Measurements from ENCODE around the gene DCTN1.
"Not testable (repeated sequence)": the region's sequence is repeated elsewhere in the genome, so short reads cannot be mapped to it uniquely, and the experiment has no call there.

DCTN1 gene

DNA sequence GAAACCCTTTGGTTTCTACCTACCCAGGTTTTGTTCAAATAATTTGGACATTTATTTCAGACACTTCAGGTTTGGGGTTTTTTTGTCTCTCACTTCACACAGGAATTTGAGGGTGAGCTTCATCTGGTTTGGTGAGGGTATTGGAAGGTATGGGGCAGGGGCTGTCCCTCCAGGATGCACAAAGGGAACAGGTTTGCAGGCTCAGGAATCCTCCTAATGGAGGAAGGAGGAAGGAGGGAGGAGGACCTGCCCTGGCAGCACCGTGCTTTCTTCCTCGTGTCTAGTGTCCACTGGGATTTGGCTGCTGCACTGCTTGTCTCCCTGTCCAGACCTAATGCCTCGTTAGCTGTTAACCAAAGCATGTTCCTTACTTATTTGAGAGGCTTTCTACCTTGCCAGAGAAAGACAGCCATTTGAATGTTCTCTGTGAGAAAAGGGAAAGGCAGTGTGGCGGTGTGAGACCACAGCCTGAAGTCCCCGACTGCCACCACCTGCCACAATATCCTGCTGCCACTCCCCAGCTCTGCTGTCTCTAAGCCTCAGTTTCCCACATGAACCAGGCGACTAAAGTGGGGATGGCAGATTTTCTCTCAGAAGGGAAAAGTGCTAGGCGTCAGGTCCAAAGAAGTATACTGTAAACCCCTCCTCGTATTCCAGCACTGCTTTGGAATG, 34.7 kb downstream of the DCTN1 start:
- H3K4me3 ChIP-seq (ENCODE audit: low read depth, low read length) = no peak overlapping the region
- DNase-seq (ENCODE audit: low read depth) = no peak
- TF ChIP-seq, protein P1, sequence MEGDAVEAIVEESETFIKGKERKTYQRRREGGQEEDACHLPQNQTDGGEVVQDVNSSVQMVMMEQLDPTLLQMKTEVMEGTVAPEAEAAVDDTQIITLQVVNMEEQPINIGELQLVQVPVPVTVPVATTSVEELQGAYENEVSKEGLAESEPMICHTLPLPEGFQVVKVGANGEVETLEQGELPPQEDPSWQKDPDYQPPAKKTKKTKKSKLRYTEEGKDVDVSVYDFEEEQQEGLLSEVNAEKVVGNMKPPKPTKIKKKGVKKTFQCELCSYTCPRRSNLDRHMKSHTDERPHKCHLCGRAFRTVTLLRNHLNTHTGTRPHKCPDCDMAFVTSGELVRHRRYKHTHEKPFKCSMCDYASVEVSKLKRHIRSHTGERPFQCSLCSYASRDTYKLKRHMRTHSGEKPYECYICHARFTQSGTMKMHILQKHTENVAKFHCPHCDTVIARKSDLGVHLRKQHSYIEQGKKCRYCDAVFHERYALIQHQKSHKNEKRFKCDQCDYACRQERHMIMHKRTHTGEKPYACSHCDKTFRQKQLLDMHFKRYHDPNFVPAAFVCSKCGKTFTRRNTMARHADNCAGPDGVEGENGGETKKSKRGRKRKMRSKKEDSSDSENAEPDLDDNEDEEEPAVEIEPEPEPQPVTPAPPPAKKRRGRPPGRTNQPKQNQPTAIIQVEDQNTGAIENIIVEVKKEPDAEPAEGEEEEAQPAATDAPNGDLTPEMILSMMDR (conservative IDR thresholded peaks at IDR 0.05; ENCODE audit: low read depth, low read length) = no peak

DNA sequence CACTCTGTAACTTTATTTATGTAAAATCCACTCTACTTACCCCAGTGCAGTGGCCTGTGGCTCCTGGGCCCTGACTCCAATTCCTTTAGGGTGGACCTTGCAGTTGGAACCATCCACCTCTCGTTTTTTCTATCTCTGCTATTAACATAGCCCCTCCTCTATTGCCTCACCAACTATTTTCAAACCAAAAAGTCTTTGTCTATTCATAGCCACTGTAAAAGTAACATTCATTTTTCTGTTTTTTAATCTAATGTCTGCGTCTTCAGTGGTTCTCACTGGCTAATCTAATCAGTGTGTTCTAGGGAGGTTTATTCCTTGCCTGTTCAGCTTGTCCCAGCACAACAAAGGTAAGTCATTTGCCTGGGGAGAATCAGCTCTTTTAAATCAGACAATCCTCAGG, 36.8 kb downstream of the DCTN1 start, which contains the start of gene SLC4A5:
Gene SLC4A5 (minus strand): TSS at position 101 of the 400 bp plus-strand sequence. CDS start 28,393 bp downstream, outside the sequence.
- H3K4me3 ChIP-seq (ENCODE audit: low read depth, low read length) = no peak within 1 kb of the TSS
- no peak for DNase-seq (ENCODE audit: low read depth)
- TF ChIP-seq, protein P1 (conservative IDR thresholded peaks at IDR 0.05; ENCODE audit: low read depth, low read length) = no peak

DNA sequence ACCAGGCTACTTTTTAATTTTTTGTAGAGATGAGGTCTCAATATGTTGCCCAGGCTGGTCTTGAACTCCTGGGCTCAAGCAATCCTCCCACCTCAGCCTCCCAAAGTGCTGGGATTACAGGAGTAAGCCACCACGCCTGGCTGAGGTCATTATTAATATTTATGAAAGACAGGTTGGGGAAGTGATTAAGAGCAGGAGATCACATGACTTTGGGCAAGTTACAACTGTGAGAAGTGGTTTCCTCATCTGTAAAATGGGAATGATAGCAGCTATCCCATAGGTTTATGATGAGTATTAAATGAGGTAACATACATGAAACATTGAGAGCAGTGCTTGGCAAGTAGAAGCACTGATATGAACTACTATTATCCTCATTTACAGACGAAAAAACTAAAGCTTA, 43.9 kb downstream of the DCTN1 start:
- DNase-seq (ENCODE audit: low read depth) = not testable (repeated sequence)

DNA sequence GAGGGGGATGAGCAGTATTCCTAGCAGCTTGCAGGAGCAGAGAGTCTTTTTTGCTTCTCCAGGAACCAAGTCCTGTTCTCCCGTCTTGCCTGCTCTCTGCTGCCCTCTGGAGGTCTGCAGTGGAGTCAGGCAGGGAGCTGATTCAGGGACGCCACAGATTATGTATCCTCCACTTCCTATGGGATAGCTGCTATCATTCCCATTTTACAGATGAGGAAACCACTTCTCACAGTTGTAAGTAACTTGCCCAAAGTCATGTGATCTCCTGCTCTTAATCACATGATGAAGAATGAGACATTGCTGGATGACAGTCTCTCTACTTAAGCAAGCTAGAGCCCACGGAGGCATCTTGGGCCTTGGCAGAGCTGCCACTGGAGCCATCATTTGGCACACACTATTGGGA, 45.2 kb downstream of the DCTN1 start:
- TF ChIP-seq, protein P1 (conservative IDR thresholded peaks at IDR 0.05; ENCODE audit: low read depth, low read length) = peak; percentile 93
- H3K4me3 ChIP-seq (ENCODE audit: low read depth, low read length) = no peak overlapping the region
- DNase-seq (ENCODE audit: low read depth) = peak; percentile 84

More for the DNA sequence above, 43.9 kb downstream of the DCTN1 start:
- H3K4me3 ChIP-seq (ENCODE audit: low read depth, low read length) = not testable (repeated sequence)

DNA sequence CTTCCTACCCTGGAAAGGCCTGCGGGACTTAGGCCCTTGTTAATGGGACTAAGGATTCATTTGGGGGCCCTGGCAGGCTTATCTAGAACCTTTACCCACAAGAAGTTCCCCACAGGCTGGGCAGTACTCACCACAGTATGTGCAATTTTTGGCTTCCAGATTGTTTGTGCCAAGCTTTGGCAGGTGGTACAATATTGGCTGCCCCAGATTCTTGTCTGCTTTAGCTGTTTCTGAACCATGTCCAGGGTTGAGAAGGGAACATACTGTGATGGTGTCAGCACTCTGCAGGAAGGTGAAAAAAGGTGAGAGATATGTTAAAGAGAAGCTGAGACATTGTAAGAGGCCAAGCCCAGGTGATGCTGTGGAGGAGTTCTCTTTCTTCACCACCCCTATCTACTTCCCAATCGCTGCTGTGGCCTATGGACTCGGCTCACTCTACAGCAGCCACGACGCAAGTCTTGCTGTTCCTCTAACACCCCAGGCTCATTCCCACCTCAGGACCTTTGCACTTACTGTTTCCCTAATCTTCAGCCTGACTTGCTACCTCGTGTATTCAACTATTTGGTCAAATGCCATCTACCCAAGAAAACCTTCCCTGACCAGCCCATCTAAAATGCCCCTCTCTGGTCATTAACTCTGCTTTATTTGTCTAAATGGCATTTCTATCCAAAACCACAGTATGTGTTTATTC, 46.1 kb downstream of the DCTN1 start:
- no peak overlapping the region for H3K4me3 ChIP-seq (ENCODE audit: low read depth, low read length)
- DNase-seq (ENCODE audit: low read depth) = no peak
- TF ChIP-seq, protein P1 (conservative IDR thresholded peaks at IDR 0.05; ENCODE audit: low read depth, low read length) = no peak

DNA sequence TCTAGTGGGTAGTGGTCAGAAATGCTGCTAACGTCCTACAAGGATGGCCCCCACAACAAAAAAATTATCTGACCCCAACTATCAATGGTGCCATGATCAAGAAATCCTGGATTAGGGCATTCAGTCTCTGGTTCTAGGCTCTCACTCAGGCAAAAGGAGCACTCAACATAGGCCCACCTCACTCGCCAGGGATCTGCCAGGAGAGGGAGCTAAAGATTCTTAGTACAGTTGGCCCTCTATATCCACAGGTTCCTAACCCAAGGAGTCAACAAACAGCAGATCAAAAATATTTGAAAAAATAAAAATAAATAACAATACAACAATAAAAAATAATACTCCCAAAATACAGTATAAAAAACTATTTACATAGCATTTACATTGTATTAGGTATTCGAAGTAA, 46.9 kb downstream of the DCTN1 start:
- TF ChIP-seq, protein P1 (conservative IDR thresholded peaks at IDR 0.05; ENCODE audit: low read depth, low read length) = peak; percentile 85
- H3K4me3 ChIP-seq (ENCODE audit: low read depth, low read length) = no peak overlapping the region
- peak; percentile 74 for DNase-seq (ENCODE audit: low read depth)

DNA sequence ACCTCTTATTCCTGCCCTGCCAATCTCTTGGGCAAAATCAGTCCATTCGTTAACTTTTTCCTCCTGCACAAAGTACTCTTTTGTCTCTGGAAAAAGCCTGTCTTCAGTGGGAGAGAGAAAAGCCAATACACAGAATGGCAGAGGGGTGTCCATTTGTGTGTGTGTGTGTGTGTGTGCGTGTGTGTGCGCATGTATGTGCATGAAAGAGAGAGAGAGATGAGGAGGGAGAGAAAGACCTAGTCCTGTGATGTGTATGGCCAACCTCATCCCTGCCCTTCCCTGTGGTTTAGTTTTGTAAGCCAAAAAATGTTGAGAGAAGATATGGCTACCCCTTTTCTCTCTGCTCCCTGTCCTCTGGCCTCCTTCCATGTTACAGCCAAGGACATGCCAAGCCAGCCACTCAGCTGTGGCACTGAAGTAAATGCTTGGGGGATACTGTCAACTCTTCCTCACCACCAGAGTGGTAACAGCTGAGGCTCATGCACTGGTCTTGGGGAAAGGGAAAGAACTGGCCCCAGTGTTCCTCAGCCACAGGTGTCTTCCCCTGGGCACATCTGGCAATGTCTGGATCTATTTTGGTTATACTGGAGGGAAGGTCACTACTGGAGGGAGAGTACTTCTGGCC, 47.4 kb downstream of the DCTN1 start:
- DNase-seq (ENCODE audit: low read depth) = no peak
- TF ChIP-seq, protein P1 (conservative IDR thresholded peaks at IDR 0.05; ENCODE audit: low read depth, low read length) = no peak
- no peak overlapping the region for H3K4me3 ChIP-seq (ENCODE audit: low read depth, low read length)
